ENCODE data around the gene CACNG8. TPM values are rescaled to one million over a fixed set of nuclear protein-coding genes. Genes with fewer than 3 reads are reported as not detected.
"Not testable (repeated sequence)": the region's sequence is repeated elsewhere in the genome, so short reads cannot be mapped to it uniquely, and the experiment has no call there.

The CACNG8 gene
- polyA plus RNA-seq, 3 donors = 0.17 to 0.21 (median 0.20) TPM

DNA sequence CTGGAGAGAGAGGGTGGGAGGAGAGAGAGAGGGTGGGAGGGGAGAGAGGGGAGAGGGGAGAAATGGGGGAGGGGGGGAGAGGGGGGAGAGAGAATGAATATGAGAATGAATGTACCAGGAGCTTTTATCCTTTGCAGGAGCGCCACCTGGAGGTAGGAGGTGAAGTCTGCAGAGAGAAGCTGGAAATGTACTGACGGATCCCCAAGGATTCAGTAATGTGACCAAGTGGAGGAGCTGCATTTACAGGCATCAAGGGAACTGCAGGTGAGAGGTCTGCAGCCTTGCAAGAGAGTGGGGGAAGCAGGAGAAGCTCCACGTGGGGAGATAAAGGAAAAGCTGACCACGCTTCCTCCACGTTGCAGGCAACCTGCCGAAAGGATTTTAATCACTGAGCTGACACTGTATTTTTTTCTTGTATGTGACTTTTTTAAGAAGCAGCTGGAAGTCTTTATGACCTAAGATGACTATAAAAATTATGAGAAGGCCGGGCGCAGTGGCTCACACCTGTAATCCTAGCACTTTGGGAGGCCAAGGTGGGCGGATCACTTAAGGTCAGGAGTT is 67.3 kb downstream of the CACNG8 start:
- peak in 2 of 3 donors; percentile 18 to 25 for DNase-seq (ENCODE audit: low read depth in 3 of 3, low spot score in 2 of 3)

- DNase-seq (ENCODE audit: low read depth in 3 of 3, low spot score in 2 of 3) = no peak
These were observed 68.3 kb downstream of the CACNG8 start for GRCh38 chr19:54030895-54031586.

GRCh38 chr19:54035215-54036178 is 72.8 kb downstream of the CACNG8 start:
- no peak for DNase-seq (ENCODE audit: low read depth in 3 of 3, low spot score in 2 of 3)

DNA sequence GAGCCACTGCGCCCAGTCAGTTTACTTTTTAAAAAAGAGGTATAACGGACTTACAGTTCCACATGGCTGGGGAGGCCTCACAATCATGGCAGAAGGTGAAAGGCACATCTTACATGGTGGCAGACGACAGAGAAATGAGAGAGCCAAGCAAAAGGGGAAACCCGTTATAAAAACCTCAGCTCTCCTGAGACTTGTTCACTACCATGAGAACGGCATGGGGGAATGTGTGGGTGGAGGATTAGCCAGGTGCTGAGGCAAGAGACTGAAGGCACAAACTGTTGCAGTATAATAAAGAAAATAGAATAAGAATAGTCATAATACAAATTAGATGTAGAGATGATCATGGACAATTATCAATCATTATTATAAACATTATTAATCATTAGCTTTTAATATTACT is 73.8 kb downstream of the CACNG8 start:
- not testable (repeated sequence) for DNase-seq (ENCODE audit: low read depth in 3 of 3, low spot score in 2 of 3)

Other genes starting within 250 kb of the CACNG8 start
- gene NLRP12, start 138.6 kb upstream of the CACNG8 start, polyA plus RNA-seq (ENCODE audit: insufficient read length in 3 of 3) = under 1 TPM; 0.10 to 0.26 (median 0.25) TPM
- gene MYADM, start 95.1 kb upstream of the CACNG8 start, polyA plus RNA-seq (ENCODE audit: insufficient read length in 3 of 3) = 10 to 100 TPM; 61.0 to 67.8 (median 67.8) TPM
- gene PRKCG, start 80.7 kb upstream of the CACNG8 start, polyA plus RNA-seq (ENCODE audit: insufficient read length in 3 of 3) = under 1 TPM; 0.21 to 0.47 (median 0.24) TPM
- gene CACNG7, start 53.7 kb upstream of the CACNG8 start, polyA plus RNA-seq (ENCODE audit: insufficient read length in 3 of 3) = under 1 TPM; 0.50 to 0.89 (median 0.68) TPM
- under 1 TPM; 0.44 to 0.74 (median 0.71) TPM for gene CACNG6, start 28.7 kb downstream of the CACNG8 start, polyA plus RNA-seq (ENCODE audit: insufficient read length in 3 of 3)
- under 1 TPM in 2 of 3 donors, not detected in 1; 0.23 to 0.42 TPM for gene VSTM1, start 101.0 kb downstream of the CACNG8 start, polyA plus RNA-seq (ENCODE audit: insufficient read length in 3 of 3)
- not detected for gene TARM1, start 118.4 kb downstream of the CACNG8 start, polyA plus RNA-seq (ENCODE audit: insufficient read length in 3 of 3)
- gene OSCAR, start 137.9 kb downstream of the CACNG8 start, polyA plus RNA-seq (ENCODE audit: insufficient read length in 3 of 3) = under 1 TPM; 0.11 to 0.20 (median 0.18) TPM
- gene NDUFA3, start 139.9 kb downstream of the CACNG8 start, polyA plus RNA-seq (ENCODE audit: insufficient read length in 3 of 3) = 100 to 1,000 TPM in 1 of 3 donors, 10 to 100 TPM in 2; 87.3 to 113 (median 96.6) TPM
- 10 to 100 TPM; 11.9 to 13.8 (median 12.3) TPM for gene TFPT, start 152.7 kb downstream of the CACNG8 start, polyA plus RNA-seq (ENCODE audit: insufficient read length in 3 of 3)
- gene PRPF31, start 152.8 kb downstream of the CACNG8 start, polyA plus RNA-seq (ENCODE audit: insufficient read length in 3 of 3) = 10 to 100 TPM; 70.4 to 75.2 (median 72.5) TPM
- 10 to 100 TPM; 64.7 to 74.7 (median 70.8) TPM for gene CNOT3, start 174.8 kb downstream of the CACNG8 start, polyA plus RNA-seq (ENCODE audit: insufficient read length in 3 of 3)
- 1 to 10 TPM; 7.3 to 7.6 (median 7.6) TPM for gene LENG1, start 196.8 kb downstream of the CACNG8 start, polyA plus RNA-seq (ENCODE audit: insufficient read length in 3 of 3)
- 10 to 100 TPM; 23.0 to 33.2 (median 25.3) TPM for gene TMC4, start 210.2 kb downstream of the CACNG8 start, polyA plus RNA-seq (ENCODE audit: insufficient read length in 3 of 3)
- gene MBOAT7, start 226.6 kb downstream of the CACNG8 start, polyA plus RNA-seq (ENCODE audit: insufficient read length in 3 of 3) = 10 to 100 TPM; 44.6 to 60.5 (median 54.0) TPM
- 10 to 100 TPM; 41.3 to 49.2 (median 42.1) TPM for gene TSEN34, start 228.4 kb downstream of the CACNG8 start, polyA plus RNA-seq (ENCODE audit: insufficient read length in 3 of 3)
- 1,000 to 10,000 TPM; 1,272 to 1,378 (median 1,292) TPM for gene RPS9, start 237.9 kb downstream of the CACNG8 start, polyA plus RNA-seq (ENCODE audit: insufficient read length in 3 of 3)

All from right renal cortex interstitium (tissue), 3 donors.